ENCODE results near the gene TUBA1B.
A peak's percentile ranks its signal among the peaks of the same experiment; 100 is the strongest.
"Not testable (repeated sequence)": the region's sequence is repeated elsewhere in the genome, so short reads cannot be mapped to it uniquely, and the experiment has no call there.

TUBA1B gene

GRCh38 chr12:49131051-49131893 lies at the start of gene TUBA1B:
Gene TUBA1B, minus strand, starts transcription at chr12:49131395. Its CDS starts 95 bp downstream, at chr12:49131300.
- DNase-seq (ENCODE audit: low spot score): peak; percentile 93

DNA sequence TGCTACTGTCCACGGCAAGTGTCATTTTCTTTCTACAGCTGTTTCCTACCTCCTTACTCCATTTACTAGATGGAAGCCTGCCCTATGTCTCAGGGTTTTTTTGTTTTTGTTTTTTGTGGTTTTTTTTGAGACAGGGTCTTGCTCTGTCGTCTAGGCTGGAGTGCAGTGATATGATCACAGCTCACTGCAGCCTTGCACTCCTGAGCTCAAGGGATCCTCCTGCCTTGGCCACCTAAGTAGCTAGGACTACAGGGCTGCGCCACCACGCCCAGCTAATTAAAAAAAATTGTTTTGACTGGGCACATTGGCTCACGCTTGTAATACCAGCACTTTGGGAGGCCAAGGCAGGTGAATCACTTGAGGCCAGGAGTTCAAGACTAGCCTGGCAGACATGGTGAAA lies 43.0 kb upstream of the TUBA1B start:
- DNase-seq (ENCODE audit: low spot score): no peak

- DNase-seq (ENCODE audit: low spot score): no peak
Measured at GRCh38 chr12:49170924-49171323, 39.7 kb upstream of the TUBA1B start.

- no peak for DNase-seq (ENCODE audit: low spot score)
Measured at GRCh38 chr12:49165114-49165513, 33.9 kb upstream of the TUBA1B start.

- not testable (repeated sequence) for DNase-seq (ENCODE audit: low spot score)
Measured at GRCh38 chr12:49161901-49162300, 30.7 kb upstream of the TUBA1B start.

DNA sequence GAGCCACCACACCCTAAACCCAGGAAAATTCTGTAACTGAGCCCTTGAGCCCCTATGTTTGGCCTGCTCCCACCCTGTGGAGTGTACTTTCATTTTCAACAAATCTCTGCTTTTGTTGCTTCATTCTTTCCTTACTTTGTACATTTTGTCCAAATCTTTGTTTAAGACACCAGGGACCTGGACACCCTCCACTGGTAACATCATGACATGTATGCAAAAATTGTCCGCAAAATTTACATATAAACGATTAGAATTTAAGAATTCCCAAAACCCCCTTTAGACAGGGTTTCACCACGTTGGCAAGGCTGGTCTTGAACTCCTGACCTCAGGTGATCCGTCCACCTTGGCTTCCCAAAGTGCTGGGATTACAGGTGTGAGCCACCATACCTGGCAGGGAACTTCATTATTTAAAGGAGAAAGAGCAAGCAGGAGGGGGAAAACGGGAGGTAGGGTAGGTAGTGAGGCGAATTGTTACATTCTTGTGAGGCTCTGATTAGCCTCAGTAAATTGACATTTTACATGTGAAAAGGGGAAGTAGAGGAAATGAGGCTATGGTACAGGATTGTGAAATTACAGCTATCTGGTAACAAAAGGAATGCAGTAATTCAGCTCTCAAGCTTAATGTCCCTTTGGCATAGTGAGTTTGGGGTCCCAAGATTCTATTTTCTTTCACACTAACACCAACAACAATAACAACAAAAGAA lies 30.0 kb upstream of the TUBA1B start:
- DNase-seq (ENCODE audit: low spot score): no peak

DNA sequence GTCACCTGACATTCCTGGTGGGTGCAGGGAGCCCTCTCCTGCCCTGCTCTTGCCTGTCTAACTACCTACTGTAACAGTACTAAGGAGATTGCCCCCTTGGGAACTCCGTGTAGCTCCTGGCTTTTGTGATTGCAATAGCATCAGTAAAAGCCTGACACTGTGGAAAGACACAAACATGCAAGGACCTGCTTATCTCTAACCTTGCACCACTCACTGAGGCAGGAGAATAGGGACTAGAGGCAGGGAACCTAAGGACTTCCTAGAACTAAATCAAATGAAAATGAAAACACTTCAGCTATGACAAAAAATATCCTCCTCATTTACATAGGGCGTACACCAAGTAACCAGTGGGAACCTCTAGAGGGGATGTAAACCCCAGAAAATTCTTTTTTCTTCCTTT lies 29.2 kb upstream of the TUBA1B start:
- no peak for DNase-seq (ENCODE audit: low spot score)

- no peak for DNase-seq (ENCODE audit: low spot score)
Measured at GRCh38 chr12:49154221-49154620, 23.0 kb upstream of the TUBA1B start.

DNA sequence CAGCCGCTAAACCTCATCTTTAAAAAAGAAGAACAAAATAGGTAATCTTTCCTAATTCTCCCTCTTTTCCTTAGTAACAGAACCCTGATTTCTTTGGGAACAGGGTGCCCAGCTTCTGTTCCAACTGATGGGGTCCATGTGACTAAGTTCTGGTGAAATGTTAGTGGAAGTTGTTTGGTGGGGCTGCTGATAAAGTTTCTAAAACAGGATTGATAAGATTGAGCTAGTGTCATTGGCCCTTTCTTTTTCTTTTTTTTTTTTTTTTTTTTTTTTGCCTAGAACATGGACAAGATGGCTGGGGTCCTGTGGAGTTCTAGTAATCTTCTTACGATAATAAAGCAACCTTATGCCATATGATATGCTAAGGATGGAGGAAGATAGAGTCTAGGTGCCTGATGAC lies 16.2 kb upstream of the TUBA1B start:
- DNase-seq (ENCODE audit: low spot score): no peak

DNA sequence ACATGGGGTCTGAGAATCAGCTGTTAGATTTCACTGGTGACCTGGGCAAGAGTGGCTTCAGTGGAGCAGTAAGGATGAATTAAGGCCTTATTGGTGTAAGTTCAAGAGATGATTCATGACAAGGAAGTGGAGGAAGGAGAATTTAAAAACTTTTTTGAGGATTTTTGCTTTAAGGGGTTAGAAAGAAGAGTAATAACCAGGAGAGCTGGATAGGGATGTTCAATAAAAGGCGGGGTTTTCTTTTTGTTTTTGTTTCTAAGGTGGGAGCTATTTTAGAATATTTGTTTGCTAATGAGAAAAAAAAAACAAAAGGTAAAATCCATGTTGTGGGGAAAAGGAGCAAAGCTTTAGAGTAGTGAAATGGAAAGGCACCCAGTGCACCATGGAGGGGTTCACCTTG lies 15.2 kb upstream of the TUBA1B start:
- DNase-seq (ENCODE audit: low spot score): no peak

- DNase-seq (ENCODE audit: low spot score): no peak
Measured at GRCh38 chr12:49144384-49144783, 13.2 kb upstream of the TUBA1B start.

DNA sequence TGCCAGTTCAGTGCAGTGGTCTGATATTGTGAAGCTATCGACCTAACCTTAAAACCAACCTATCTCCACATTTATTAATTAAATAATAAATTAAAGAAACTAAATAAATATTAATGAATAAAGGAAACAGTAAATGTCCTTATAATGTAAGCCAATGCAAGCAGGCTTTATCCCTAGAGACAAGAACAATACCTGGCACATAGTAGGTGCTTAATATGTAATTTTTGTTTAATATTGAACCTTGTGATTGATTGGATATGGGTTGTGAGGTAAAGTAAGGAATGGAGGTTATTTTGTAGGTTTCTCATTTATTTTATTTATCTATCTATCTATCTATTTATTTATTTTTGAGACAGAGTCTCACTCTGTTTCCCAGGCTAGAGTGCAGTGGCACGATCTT lies 7.8 kb upstream of the TUBA1B start:
- DNase-seq (ENCODE audit: low spot score): no peak

DNA sequence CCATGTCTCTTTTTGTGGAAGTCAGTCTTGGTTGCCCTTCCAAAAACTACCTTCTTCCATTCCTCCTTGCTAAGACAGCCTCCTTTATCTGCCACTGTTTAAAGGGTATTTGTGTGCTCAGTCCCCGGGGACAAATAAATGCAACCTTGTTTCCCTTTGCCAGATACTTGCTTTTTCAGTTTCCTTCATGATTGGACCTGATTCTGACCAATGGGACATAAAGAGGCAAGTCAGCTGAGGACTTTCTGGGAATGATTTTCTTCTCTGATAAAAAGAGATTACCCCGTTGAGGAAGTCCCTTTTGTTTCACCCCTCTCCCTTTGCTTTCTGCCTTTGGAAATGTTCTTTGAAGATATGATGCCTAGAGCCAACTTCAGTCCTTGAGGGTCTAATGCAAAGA lies 7.4 kb upstream of the TUBA1B start:
- no peak for DNase-seq (ENCODE audit: low spot score)

DNA sequence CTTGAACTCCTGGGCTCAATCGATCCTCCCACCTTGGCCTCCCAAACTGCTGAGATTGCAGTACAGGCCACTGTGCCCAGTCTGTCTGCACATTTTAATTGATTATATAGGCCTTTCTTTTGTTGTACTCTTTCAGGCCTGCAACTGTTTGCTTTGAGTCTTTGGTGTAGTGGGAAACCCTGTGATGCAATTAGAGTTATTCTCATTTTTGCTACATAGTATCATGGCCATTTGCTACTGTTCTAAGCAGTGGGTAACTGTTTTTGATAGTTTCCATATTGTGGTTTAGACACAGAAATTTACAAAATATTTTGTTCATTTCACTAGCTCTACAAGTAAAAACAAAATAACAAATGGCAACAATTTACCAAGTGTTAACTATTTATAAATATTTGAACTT lies 6.3 kb upstream of the TUBA1B start:
- no peak for DNase-seq (ENCODE audit: low spot score)

DNA sequence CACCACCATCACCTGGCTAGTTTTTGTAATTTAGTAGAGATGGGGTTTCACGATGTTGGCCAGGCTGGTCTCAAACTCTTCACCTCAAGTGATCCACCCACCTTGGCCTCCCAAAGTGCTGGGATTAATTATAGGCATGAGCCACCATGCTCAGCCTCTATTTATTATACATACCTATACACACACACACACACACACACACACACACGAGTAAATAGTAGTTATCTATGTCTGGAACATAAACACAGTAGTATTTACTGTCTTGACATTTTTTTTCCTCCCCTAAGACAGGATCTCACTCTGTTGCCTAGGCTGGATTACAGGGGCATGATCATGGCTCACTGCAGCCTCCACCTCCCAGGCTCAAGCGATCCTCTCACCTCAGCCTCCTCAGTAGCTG lies 5.8 kb upstream of the TUBA1B start:
- not testable (repeated sequence) for DNase-seq (ENCODE audit: low spot score)

DNA sequence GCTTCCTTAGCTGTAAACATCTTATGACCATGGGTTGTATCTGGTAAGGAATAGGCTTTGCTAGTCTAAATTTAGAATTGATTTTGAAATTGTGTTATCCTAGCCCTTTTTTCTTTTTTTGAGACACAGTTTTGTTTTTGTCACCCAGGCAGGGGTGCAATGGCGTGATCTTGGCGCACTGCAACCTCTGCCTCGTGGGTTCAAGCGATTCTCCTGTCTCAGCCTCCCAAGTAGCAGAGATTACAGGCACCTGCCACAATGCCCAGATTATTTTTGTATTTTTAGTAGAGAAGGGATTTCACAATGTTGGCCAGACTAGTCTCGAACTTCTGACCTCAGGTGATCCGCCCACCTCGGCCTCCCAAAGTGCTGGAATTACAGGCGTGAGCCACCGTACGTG lies 2.4 kb upstream of the TUBA1B start:
- no peak for DNase-seq (ENCODE audit: low spot score)

GRCh38 chr12:49133014-49133413 lies 1.8 kb upstream of the TUBA1B start:
- DNase-seq (ENCODE audit: low spot score): no peak

- DNase-seq (ENCODE audit: low spot score): no peak
Measured at GRCh38 chr12:49131894-49132461, 783 bp upstream of the TUBA1B start.

GRCh38 chr12:49130151-49131050 lies 794 bp downstream of the TUBA1B start:
- peak; percentile 95 for DNase-seq (ENCODE audit: low spot score)

GRCh38 chr12:49129332-49130150 lies 1.7 kb downstream of the TUBA1B start:
- no peak for DNase-seq (ENCODE audit: low spot score)

- not testable (repeated sequence) for DNase-seq (ENCODE audit: low spot score)
Measured at GRCh38 chr12:49127971-49128370, 3.2 kb downstream of the TUBA1B start.

All from CD4-positive, alpha-beta T cell treated with Interleukin-15 for 4 hours (primary cell).